Measurements from ENCODE around the gene CEPT1.

Gene CEPT1

GRCh38 chr1:111145963-111146768 lies 6.1 kb downstream of the CEPT1 start:
- no peak for DNase-seq

DNA sequence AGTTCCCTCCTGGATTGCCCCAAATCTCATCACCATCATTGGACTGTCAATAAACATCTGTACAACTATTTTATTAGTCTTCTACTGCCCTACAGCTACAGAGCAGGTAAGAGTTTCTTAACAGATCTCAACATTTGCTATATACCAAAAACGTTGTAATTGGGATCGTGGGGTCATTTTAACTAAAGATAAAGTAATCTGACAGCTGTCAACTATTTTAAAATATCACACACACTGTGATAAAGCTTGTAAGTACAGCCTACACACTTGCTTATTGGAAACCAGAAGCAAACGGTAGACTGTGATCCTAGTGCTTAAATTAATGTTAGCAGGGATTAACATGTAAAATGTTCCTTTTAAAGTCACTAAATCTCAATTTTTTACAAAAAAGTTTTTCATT lies 7.9 kb downstream of the CEPT1 start:
- DNase-seq, result no peak

- no peak for DNase-seq
Observed at GRCh38 chr1:111148376-111148881, 8.4 kb downstream of the CEPT1 start.

- no peak for DNase-seq
Observed at GRCh38 chr1:111151838-111152237, 11.8 kb downstream of the CEPT1 start.

DNA sequence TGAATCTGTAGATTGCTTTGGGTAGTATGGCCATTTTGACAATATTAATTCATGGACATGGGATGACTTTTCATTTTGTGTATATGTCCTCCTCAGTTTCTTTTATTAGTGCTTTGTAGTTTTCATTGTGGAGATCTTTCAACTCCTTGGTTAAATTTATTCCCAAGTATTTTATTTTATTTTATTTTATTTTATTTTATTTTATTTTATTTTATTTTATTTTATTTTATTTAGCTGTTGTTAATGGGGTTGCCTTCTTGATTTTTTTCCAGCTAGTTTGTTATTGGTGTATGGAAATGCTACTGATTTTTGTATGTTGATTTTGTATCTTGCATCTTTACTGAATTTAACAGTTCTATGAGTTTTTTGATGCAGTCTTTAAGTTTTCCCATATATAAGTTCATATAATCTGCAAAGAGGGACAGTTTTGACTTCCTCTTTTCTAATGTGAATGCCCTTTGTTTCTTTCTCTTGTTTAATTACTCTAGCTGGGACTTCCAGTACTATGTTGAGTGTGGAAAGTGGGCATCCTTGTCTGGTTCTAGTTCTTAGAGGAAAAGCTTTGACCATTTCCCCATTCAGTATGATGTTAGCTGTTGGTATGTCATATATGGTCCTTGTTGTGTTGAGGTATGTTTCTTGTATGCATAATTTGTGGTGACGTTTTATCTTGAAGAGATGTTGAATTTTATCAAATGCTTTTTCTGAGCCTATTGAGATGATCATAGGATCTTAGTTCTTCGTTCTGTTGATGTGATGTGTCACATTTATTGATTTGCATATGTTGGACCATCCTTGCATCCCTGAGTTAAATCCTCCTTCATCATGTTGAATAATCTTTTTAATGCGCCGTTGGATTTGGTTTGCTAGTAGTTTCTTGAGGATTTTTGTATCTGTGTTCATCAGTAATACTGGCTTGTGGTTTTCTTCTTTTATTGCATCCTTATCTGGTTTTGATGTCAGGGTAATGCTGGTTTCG lies 14.3 kb downstream of the CEPT1 start:
- no peak for DNase-seq

DNA sequence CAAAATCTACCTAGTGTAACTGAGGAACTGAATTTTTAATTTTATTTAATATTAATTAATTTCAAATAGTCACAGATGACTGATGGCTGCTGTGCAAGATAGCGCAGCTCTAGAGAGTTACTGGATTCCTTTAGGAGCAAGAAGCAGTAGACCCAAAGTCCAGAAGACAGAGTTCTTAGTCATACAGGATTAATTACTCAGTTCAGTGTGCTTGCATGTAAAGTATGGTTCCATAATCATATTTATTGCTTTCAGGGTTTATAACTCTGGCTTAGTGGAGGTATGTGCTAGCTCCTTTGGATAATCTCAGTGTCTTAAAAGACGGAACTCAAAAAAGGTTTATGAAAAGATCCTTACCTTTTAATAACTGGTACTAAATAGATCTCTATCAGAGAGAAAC lies 17.4 kb downstream of the CEPT1 start:
- no peak for DNase-seq

DNA sequence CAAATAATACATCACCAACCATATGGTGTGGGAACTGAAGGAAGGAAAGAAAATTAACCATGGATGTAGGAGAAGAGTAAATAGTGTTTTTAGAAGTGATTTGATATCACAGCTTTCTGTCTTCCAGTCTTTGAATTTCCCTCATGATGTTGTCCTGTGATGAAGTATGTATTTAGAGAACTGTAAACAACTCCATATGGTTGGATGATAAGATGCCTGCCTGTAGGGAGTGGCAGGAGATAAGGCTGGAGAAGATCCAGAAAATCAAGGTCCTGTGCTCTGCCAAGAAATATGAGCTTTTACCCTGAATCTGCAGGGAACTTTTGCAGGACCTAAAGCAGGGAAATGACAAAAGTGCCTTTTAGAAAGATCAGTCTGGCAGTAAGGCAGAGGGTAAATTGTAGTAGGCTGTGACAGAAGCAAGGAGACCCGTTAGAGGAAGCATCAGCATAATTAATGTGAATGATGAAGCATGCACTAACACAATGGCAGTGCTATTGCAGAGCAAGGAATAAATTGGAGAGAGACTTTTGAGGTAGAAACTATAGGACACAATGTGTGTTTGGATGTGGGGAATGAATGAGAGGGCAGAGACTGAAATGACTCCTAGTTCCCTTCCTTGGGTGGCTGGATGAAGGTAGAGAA lies 21.9 kb downstream of the CEPT1 start:
- no peak for DNase-seq

- DNase-seq, result no peak
Observed at GRCh38 chr1:111162488-111162880, 22.5 kb downstream of the CEPT1 start.

- no peak for DNase-seq
Observed at GRCh38 chr1:111163363-111163762, 23.3 kb downstream of the CEPT1 start.

GRCh38 chr1:111164151-111164550 lies 24.1 kb downstream of the CEPT1 start:
- no peak for DNase-seq

GRCh38 chr1:111172463-111172862 lies 32.4 kb downstream of the CEPT1 start:
- DNase-seq, result no peak

DNA sequence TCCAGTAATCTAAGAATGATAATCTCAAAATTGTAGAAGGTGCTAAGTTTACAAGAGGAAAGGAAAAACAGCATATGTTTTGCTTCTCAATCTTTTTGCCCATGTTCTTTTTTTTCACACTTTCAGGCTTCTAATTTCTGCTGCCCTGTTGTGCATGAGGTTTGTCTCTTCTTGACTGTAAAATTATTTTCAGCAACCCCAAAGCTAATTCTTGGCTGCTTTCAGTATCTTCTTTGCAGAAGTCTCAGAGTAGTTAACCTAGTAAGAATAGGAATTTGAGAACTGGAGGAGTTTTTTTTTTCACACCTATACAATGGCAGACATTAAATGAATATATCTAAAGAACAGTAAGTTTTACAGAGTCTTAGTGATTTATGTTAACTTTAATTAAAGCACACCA lies 34.0 kb downstream of the CEPT1 start:
- DNase-seq, result no peak

- no peak for DNase-seq
Observed at GRCh38 chr1:111175349-111175748, 35.3 kb downstream of the CEPT1 start.

GRCh38 chr1:111176678-111177077 lies 36.7 kb downstream of the CEPT1 start:
- DNase-seq, result no peak

GRCh38 chr1:111179968-111180533 lies 40.0 kb downstream of the CEPT1 start:
- DNase-seq, result no peak

DNA sequence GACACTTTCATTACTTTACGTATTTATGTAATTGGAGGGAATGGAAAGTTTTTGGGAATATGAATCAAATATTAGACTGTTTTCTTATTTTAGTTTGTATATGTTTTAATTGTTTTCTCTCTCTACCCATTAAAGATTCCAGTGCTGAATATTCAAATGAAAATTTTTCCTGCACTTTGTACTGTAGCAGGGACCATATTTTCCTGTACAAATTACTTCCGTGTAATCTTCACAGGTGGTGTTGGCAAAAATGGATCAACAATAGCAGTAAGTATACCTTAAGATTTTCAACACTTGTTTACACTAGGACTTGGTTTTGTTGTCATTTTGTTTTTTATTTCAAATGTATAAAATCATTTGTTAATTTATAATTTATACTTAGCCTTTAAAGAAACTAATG lies 42.0 kb downstream of the CEPT1 start:
- DNase-seq, result no peak

DNA sequence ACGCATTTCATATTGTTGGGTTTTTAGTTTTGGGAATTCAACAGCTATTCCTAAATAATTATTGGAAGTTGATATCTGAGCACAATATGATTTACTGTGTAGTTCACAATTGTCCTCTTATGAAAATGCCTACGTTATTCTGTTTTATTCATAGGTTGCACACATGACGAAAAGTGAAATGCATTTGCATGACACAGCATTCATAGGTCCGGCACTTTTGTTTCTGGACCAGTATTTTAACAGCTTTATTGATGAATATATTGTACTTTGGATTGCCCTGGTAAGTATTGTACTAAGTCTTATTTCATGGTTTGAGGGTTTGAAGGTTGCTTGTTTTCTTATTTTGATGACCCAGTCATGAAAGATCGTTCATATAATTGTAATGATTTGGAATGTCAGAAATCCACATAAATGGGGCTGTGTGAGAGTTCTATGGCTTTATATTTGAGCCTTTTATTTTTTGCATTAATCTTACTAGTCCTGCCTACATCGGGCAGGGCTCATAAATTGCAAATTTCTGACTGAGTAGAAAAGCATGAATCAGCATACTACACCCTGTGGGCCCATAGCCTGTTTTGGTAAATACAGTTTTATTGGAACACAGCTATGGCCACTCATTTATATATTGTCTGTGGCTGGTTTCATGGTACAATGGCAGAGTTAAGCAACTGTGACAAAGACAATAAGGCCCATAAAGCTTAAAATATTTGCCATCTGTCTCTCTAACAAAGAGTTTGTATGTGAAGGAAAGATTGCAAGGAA lies 43.5 kb downstream of the CEPT1 start:
- DNase-seq, result no peak

DNA sequence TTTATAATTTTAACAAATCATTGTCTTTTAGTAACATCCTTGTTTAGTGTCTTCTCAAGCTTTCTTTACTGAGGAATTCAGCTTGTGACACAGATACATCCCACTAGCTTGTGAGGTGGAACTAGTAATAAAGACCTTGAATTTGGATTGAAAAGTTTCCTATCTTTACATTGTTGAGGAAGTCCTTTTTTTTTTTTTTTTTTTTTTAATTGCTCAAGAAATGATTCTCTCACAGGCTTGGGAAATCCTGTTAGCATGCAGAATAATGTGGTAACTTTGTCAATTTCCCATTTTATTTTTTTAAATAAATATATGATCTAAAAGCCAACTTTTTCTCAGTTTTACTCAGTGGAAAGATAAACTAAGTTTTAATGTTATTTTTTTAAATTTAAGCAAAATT lies 44.6 kb downstream of the CEPT1 start:
- no peak for DNase-seq

DNA sequence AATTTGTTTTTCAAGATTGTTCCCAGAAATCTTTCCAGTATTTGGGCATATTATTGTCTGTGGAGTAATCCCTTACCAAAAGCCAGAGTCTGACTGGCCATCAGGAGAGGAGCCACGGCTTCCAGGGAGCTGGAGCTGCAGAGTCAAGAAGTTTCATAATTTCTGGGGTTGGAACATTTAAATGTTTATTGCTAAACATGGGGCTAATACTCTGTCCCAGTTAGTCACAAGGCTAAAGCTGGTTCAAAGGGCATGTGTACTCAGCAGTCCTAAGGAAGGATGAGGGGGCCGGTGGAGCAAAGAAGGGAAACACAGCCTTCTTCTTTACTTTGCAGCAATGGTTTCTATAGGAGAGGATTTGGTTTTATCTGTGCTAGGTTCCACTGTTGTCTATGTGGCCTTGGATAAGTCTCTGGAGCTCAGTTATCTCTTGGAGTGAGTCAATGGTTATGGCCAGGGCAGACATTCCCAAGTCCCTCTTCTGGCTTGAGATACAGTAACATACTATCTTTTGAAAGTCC lies 51.0 kb downstream of the CEPT1 start:
- DNase-seq, result no peak

DNA sequence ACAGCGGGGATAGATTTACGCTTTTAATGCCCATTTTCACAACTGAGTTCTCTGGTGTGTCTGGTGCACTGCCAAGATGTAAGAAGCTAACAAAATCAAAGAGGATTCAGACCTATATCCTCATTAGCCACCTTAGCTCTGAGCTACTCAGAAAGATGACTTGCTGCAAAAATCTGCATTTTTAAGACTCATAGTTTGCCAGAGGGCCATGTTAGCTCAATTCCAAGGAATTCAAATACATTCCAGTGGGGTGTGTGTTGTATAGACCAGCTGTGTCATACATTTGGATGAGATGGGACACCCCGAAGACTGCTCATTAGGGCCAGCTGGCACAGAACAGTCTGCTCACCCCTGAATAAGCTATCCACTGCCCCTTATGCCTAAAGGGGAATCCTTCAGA lies 51.5 kb downstream of the CEPT1 start:
- no peak for DNase-seq

- no peak for DNase-seq
Observed at GRCh38 chr1:111192074-111192473, 52.1 kb downstream of the CEPT1 start.

Data from hypothalamus (tissue), 51 donors.